H1 (cell line): Measurements from ENCODE around the gene CSAG1. TPM values are rescaled to one million over a fixed set of nuclear protein-coding genes. Genes with fewer than 3 reads are reported as not detected.
"Not testable (repeated sequence)": the region's sequence is repeated elsewhere in the genome, so short reads cannot be mapped to it uniquely, and the experiment has no call there.

Experiments used
- CTCF ChIA-PET: fragments of 300-600 bp; sonication (Branson Sonifier 250); formaldehyde crosslinking; loops from one replicate; lab custom pipeline; 2021; ENCODE audit not compliant: partially characterized antibody; lab: Charles Lee
- POLR2A ChIA-PET: fragments of 300-600 bp; sonication (Branson Sonifier 250); formaldehyde crosslinking; loops from one replicate; lab custom pipeline; 2021; ENCODE audit warnings: inconsistent platforms; ENCODE audit not compliant: partially characterized antibody; lab: Charles Lee
- DNase-seq, 2 experiments: peaks; one replicate each; pipeline versions ENCODE4 v3.0.0 to v3.0.0-alpha.2; 2010 to 2022; ENCODE audit warnings: low spot score in 2 of 2, low read depth in 1 of 2, mixed read lengths in 1 of 2
- FAIRE-seq: peaks from 2 replicates; lab custom pipeline; 2011; peaks lifted over from hg19 to GRCh38; lab: Jason Lieb, UNC
- H2AFZ ChIP-seq: 2 replicates; pipeline ENCODE4 v1.8.1; 2012; ENCODE audit warnings: low read length, inconsistent platforms
- H2AK5ac ChIP-seq: 2 replicates; pipeline ENCODE4 v1.6.1; 2013; ENCODE audit warnings: low read depth, low read length
- H2BK120ac ChIP-seq: replicated peaks from 2 replicates; pipeline ENCODE3; 2013; ENCODE audit warnings: low read depth, low read length, inconsistent platforms
- H2BK12ac ChIP-seq: 2 replicates; pipeline ENCODE4 v1.6.1; 2013; ENCODE audit warnings: low read depth, low read length
- H2BK15ac ChIP-seq: 2 replicates; pipeline ENCODE4 v1.6.1; 2013; ENCODE audit warnings: low read length
- H2BK20ac ChIP-seq: 2 replicates; pipeline ENCODE4 v1.6.1; 2013; ENCODE audit warnings: low read length
- H2BK5ac ChIP-seq: 2 replicates; pipeline ENCODE4 v1.6.1; 2013; ENCODE audit warnings: low read depth, low read length
- H3K14ac ChIP-seq: 2 replicates; pipeline ENCODE4 v1.6.1; 2013; ENCODE audit warnings: inconsistent platforms; ENCODE audit not compliant: insufficient read length
- H3K18ac ChIP-seq: 2 replicates; pipeline ENCODE4 v1.6.1; 2013; ENCODE audit warnings: low read length; ENCODE audit errors: extremely low read depth
- H3K23ac ChIP-seq: 2 replicates; pipeline ENCODE4 v1.6.1; 2013; ENCODE audit warnings: inconsistent platforms; ENCODE audit not compliant: insufficient read length
- H3K23me2 ChIP-seq: 2 replicates; pipeline ENCODE4 v1.6.1; 2013; ENCODE audit warnings: low read depth, low read length
- H3K27ac ChIP-seq: 2 replicates; pipeline ENCODE4 v1.6.1; 2011; ENCODE audit warnings: low read depth, low read length, inconsistent platforms
- H3K27me3 ChIP-seq, 4 experiments: replicated peaks in 1 of 4; 1 replicate in 1 of 4; 2 replicates in 3 of 4; pipeline versions ENCODE4 v1.6.1 to v1.8.1; 2011 to 2013; ENCODE audit warnings: low read length in 3 of 4, mild to moderate bottlenecking in 3 of 4, inconsistent platforms in 2 of 4, mixed read lengths in 2 of 4, moderate library complexity in 1 of 4; ENCODE audit not compliant: control insufficient read depth in 3 of 4, insufficient read depth in 3 of 4; ENCODE audit errors: extremely low read depth in 1 of 4
- H3K36me3 ChIP-seq, 4 experiments: 2 replicates each; pipeline versions ENCODE4 v1.6.1 to v1.8.1; 2011 to 2013; ENCODE audit warnings: mild to moderate bottlenecking in 4 of 4, low read length in 3 of 4, moderate library complexity in 2 of 4, control low read depth in 1 of 4, inconsistent platforms in 1 of 4; ENCODE audit not compliant: insufficient read depth in 4 of 4, control insufficient read depth in 2 of 4
- H3K4ac ChIP-seq: replicated peaks from 2 replicates; pipeline ENCODE3; 2013; ENCODE audit warnings: low read length, low read depth, mixed read lengths, inconsistent platforms; ENCODE audit not compliant: insufficient read length
- H3K4me1 ChIP-seq, 4 experiments: replicated peaks in 1 of 4; 1 replicate in 1 of 4; 2 replicates in 3 of 4; pipeline versions ENCODE4 v1.6.1 to v1.8.1; 2011 to 2013; ENCODE audit warnings: low read length in 3 of 4, inconsistent platforms in 2 of 4, mixed read lengths in 1 of 4; ENCODE audit not compliant: insufficient read depth in 4 of 4, control insufficient read depth in 3 of 4
- H3K4me2 ChIP-seq, 2 experiments: 2 replicates each; pipeline versions ENCODE4 v1.6.1 to v1.8.1; 2011 to 2013; ENCODE audit warnings: low read depth in 2 of 2, low read length in 2 of 2, control low read depth in 1 of 2, inconsistent platforms in 1 of 2, mild to moderate bottlenecking in 1 of 2; ENCODE audit not compliant: insufficient read depth in 1 of 2
- H3K4me3 ChIP-seq, 4 experiments: fragments of 200-600, 300-600 bp in 1 of 4; sonication (generic), shearing (Covaris generic), sonication (Bioruptor Twin) in 1 of 4; 2 replicates each; pipeline versions ENCODE4 v1.5.1 to v1.8.1; 2011 to 2016; ENCODE audit warnings: low read length in 4 of 4, low read depth in 3 of 4, control low read depth in 2 of 4, inconsistent platforms in 2 of 4, mild to moderate bottlenecking in 2 of 4, mixed read lengths in 1 of 4, moderate library complexity in 1 of 4; ENCODE audit not compliant: insufficient read depth in 2 of 4; ENCODE audit errors: extremely low read depth in 1 of 4
- H3K56ac ChIP-seq: replicated peaks from 2 replicates; pipeline ENCODE3; 2013; ENCODE audit warnings: low read depth, mild to moderate bottlenecking, mixed read lengths, low read length, inconsistent platforms; ENCODE audit not compliant: insufficient read length
- H3K79me1 ChIP-seq: 2 replicates; pipeline ENCODE4 v1.6.1; 2013; ENCODE audit warnings: low read depth, low read length, control low read depth
- H3K79me2 ChIP-seq, 2 experiments: 2 replicates each; pipeline versions ENCODE4 v1.6.1 to v1.8.1; 2012 to 2013; ENCODE audit warnings: low read length in 2 of 2, mild to moderate bottlenecking in 2 of 2, inconsistent platforms in 1 of 2; ENCODE audit not compliant: insufficient read depth in 2 of 2, control insufficient read depth in 1 of 2
- H3K9ac ChIP-seq, 4 experiments: replicated peaks in 1 of 4; 1 replicate in 1 of 4; 2 replicates in 3 of 4; pipeline versions ENCODE4 v1.6.1 to v1.8.1; 2011 to 2013; ENCODE audit warnings: low read depth in 3 of 4, low read length in 3 of 4, control low read depth in 2 of 4, mild to moderate bottlenecking in 2 of 4, moderate library complexity in 2 of 4, inconsistent platforms in 1 of 4; ENCODE audit errors: extremely low read depth in 1 of 4
- H3K9me3 ChIP-seq, 2 experiments: 2 replicates each; pipeline versions ENCODE4 v1.6.1 to v1.8.1; 2012 to 2013; ENCODE audit warnings: mild to moderate bottlenecking in 2 of 2, moderate library complexity in 2 of 2, control low read depth in 1 of 2, inconsistent platforms in 1 of 2, low read depth in 1 of 2, low read length in 1 of 2, mixed read lengths in 1 of 2; ENCODE audit not compliant: insufficient read depth in 2 of 2
- H4K20me1 ChIP-seq, 2 experiments: replicated peaks in 1 of 2; 2 replicates each; pipeline versions ENCODE3 to v1.8.1; 2011 to 2013; ENCODE audit warnings: inconsistent platforms in 2 of 2, low read length in 2 of 2, mild to moderate bottlenecking in 1 of 2; ENCODE audit not compliant: insufficient read depth in 2 of 2, control insufficient read depth in 1 of 2
- H4K5ac ChIP-seq: 2 replicates; pipeline ENCODE4 v1.6.1; 2013; ENCODE audit warnings: low read length, low read depth, mixed read lengths, inconsistent platforms; ENCODE audit not compliant: insufficient read length
- H4K8ac ChIP-seq: 2 replicates; pipeline ENCODE4 v1.8.0; 2013; ENCODE audit warnings: mild to moderate bottlenecking, moderate library complexity, low read length, inconsistent platforms; ENCODE audit not compliant: insufficient read depth; ENCODE audit errors: extremely low read depth
- H4K91ac ChIP-seq: replicated peaks from 2 replicates; pipeline ENCODE3; 2013; ENCODE audit warnings: low read length, mixed read lengths, inconsistent platforms; ENCODE audit not compliant: insufficient read length
- WGBS, 2 experiments: shearing (Covaris generic) in 1 of 2; methylation state at CpG; one replicate each; pipeline versions ENCODE4 v1.1.6 to v1.1.7; 2013 to 2015; ENCODE audit warnings: low lambda C conversion rate in 2 of 2, mixed read lengths in 2 of 2, inconsistent platforms in 1 of 2, low coverage in 1 of 2, missing lambda C conversion rate in 1 of 2; ENCODE audit not compliant: insufficient replicate concordance in 2 of 2, insufficient coverage in 1 of 2, insufficient read length in 1 of 2; ENCODE audit errors: extremely low coverage in 1 of 2, missing lambda C conversion rate in 1 of 2; 5-methylcytosine and 5-hydroxymethylcytosine counted together
- polyA plus RNA-seq, 7 experiments: library from polyadenylated mRNA; depleted of rRNA in 3 of 7; stranded (reverse) in 5 of 7; unstranded in 2 of 7; fragments of >200 nt in 5 of 7; fragments of 200-250 nt in 2 of 7; gene quantifications; 1 replicate in 5 of 7; 2 replicates in 1 of 7; 4 replicates in 1 of 7; pipeline versions ENCODE4 v1.2.1 to v1.2.3, GENCODE V29; 2011 to 2013; ENCODE audit warnings: missing spikeins in 2 of 7, mixed read lengths in 2 of 7
- total RNA-seq: library from RNA; stranded (reverse); fragmentation: NEBNext Ultra II Directional; extraction: Animal tissue kit (Norgen Biotek cat#: 25700); gene quantifications from 2 replicates; pipeline ENCODE4 v1.2.1, GENCODE V29; 2021

The CSAG1 gene
- total and polyA plus RNA-seq, 2 of the 8 experiments (the other 6 are each of a cell fraction or from before 2014, with no cell fraction given): not detected

GRCh38 chrX:152713815-152714787 is 19.4 kb downstream of the CSAG1 start, which contains the start of gene MAGEA2B:
TSS of gene MAGEA2B (plus strand) at chrX:152714628. CDS start at chrX:152717107, 2,479 bp downstream.
- H4K91ac ChIP-seq, H3K9me3 ChIP-seq, H3K14ac ChIP-seq, H3K9ac ChIP-seq, H2AFZ ChIP-seq, POLR2A ChIA-PET, H4K20me1 ChIP-seq, H2BK15ac ChIP-seq, H2BK12ac ChIP-seq, H3K4me1 ChIP-seq, H3K23ac ChIP-seq, H3K79me2 ChIP-seq, H3K4me3 ChIP-seq, H2AK5ac ChIP-seq, H2BK120ac ChIP-seq, H2BK20ac ChIP-seq, H3K56ac ChIP-seq, H3K4me2 ChIP-seq, H3K18ac ChIP-seq, H3K27me3 ChIP-seq, H3K23me2 ChIP-seq, CTCF ChIA-PET, H3K36me3 ChIP-seq, H2BK5ac ChIP-seq, DNase-seq, H3K4ac ChIP-seq, H4K5ac ChIP-seq, H3K27ac ChIP-seq, H3K79me1 ChIP-seq, H4K8ac ChIP-seq: not testable (repeated sequence)
- WGBS, 2 experiments: no CpG with 5 or more reads among the region's 35 CpGs
- peak; percentile 78 for FAIRE-seq
